Posterior vena cava (tissue), 2 donors: Measurements from ENCODE around the gene LYST. TPM values are rescaled to one million over a fixed set of nuclear protein-coding genes. Genes with fewer than 3 reads are reported as not detected.
"Not testable (repeated sequence)": the region's sequence is repeated elsewhere in the genome, so short reads cannot be mapped to it uniquely, and the experiment has no call there.

Experiments
- DNase-seq: peaks from one replicate; pipeline ENCODE4 v3.0.0-alpha.2; 2020; ENCODE audit warnings: low spot score
- intact Hi-C, 2 donors: fragments of 100-400 bp; cut with DNase I; formaldehyde crosslinking; loops; one replicate each; pipeline versions ENCODE4 v1.14.1 to v1.14.2; 2022 to 2023
- total RNA-seq, 2 donors: library from RNA; stranded (reverse); fragmentation: NEBNext Ultra II Directional; extraction: Animal tissue kit (Norgen Biotek cat#: 25700); gene quantifications; one replicate each; pipeline ENCODE4 v1.2.1, GENCODE V29; 2021
- donor health status: DM: yes; HTN: yes; CAD: no.
- donor health status: DM: yes; HTN: yes; CAD: no.

Gene LYST
- total RNA-seq, 2 donors from 2014 or later = 51.2 to 53.5 TPM

- intact Hi-C loops = no loop called here
- DNase-seq = no peak
Observed at GRCh38 chr1:235832011-235832410, 34.7 kb downstream of the LYST start.

GRCh38 chr1:235831148-235831547, 35.6 kb downstream of the LYST start:
- no peak for DNase-seq
- intact Hi-C loops = no loop called here

DNA sequence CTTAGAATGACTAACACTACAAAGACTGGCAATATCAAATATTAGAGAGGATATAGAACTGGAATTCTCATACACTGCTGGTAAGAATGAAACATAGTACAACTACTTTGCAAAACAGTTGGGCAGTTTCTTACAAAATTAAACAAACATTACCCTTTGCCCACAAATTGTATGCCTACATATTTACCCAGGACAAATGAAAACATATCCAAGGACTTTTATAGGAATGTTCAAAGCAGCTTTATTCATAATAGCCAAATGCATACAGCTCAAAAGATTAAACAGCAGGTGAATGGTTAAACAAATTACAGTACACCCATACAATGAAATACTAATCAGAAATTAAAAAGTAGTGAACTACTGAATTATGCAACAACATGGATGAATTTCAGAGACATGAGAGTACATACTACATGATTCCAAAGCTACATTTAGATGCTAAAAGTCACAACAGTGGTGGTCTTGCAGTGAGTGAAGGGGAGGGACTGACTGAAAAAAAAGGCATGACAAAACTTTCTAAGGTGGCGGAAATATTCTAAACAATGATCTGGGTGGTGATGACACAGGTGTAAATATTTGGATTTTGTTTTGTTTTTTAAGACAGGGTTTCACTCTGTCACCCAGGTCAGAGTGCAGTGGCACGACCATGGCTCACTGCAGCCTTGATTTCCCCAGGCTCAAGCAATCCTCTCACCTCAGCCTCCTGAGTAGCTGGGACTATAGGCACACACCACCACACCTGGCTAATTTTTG, 40.4 kb downstream of the LYST start:
- intact Hi-C loops = no loop called here
- DNase-seq = no peak

DNA sequence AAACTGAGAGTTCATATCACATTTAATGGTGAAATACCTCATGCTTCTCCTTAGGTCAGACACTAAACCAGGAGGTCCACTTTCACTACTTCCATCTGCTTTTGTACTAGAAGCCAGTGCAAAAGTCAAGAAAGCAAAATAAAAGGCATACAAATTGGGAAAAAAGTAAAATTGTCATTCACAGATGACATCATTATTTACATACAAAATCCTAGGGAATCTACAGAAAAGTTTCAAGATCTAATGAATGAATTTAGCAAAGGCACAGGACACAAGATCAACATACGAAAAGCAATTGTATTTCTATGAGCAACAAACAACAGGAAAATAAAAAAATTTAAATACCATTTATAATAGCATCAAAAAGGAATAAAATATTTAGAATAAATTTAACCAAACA, 41.5 kb downstream of the LYST start:
- intact Hi-C loops = no loop called here
- no peak for DNase-seq

- intact Hi-C loops = no loop called here
- DNase-seq = no peak
Observed at GRCh38 chr1:235823684-235824083, 43.0 kb downstream of the LYST start.

DNA sequence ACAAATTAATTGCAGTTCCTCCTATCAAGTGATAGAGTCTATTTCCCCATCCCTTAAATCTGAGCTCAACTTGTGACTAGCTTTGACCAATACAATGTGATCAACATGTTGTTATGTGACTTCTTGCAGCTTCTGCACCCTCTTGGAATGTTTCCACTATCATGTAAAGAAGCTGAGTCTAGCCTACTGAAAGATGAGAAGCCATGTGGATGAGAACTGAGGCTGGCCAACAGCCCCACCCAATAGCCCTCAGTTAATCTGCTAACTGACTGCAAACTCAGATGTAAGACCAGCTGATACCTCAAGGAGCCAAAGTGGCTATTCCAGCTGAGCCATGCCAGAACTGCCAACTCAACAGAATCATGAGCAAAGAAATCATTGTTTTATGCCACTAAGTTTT, 44.0 kb downstream of the LYST start:
- DNase-seq = no peak
- intact Hi-C loops = no loop called here

- DNase-seq = no peak
- intact Hi-C loops = no loop called here
Observed at GRCh38 chr1:235821361-235821981, 45.2 kb downstream of the LYST start.

DNA sequence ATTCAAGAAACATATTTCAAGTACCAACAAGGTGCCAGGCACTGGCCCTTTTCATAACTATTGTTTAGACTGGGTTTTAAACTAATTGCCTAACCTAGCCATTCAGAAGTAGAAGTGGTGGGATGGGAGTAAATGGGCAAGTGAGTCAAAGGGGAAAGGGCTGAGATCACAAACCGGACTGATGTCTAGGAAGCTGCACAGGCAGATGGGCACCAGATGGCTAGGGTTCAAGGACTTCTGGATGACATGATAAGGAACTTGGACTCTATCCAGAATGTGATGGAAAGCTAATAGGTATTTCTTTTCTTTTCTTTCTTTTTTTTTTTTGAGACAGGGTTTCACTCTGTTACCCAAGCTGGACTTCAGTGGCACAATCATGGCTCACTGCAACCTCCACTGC, 46.6 kb downstream of the LYST start:
- intact Hi-C loops = no loop called here
- DNase-seq = no peak

- no peak for DNase-seq
- intact Hi-C loops = no loop called here
Observed at GRCh38 chr1:235818632-235819136, 48.0 kb downstream of the LYST start.

DNA sequence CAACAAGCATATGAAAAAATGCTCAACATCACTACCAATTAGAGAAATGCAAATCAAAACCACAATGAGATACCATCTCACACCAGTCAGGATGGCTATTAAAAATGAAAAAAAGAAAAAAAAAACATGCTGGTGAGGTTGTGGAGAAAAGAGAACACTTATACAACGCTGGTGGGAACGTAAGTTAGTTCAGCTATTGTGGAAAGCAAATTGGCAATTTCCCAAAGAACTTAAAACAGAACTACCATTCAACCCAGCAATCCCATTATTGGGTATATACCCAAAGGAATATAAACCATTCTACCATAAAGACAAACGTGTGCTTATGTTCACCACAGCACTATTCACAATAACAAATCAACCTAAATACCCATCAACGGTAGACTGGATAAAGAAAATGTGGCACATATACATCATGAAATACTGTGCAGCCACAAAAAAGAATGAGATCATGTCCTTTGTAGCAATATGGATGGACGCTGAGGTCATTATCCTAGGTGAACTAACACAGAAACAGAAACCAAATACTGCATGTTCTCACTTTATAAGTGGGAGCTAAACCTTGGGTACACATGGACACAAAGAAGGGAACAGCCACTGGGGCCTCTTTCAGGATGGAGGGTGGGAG, 49.5 kb downstream of the LYST start:
- intact Hi-C loops = no loop called here
- DNase-seq = no peak

DNA sequence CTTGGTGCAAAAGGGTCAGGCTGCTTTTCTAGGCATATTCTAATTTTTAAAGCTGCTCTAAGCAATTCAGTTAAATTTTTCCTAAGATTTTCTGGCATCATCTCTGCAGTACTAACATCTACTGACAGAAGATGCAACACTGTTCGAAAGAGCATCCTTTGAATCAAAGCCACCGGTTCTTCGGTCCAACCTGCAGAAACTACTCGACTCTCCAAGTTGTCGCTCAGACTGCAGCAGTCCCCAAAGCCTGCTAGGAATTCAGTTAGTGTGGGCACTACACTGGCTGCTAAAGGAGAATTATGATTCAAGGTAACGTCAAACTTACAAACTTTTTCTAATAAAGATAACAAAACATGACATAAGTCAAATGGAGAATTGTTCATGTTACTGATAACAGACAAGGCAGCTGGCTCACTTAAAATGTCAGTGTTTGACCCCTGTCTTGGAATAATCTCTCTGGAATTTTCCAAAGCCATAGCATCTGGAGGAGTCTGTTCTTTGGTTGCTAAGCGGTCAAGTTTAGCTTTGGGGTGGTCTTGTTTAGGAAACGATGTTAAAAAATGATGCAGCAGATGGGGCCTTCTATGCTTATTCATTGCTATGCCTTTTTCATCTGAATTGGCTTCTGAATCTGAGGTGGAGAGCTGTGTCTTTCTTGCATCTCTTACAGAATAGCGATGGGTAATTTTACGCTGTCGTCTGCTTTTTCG, 56.9 kb downstream of the LYST start:
- no peak for DNase-seq
- intact Hi-C loops = no loop called here

- intact Hi-C loops = no loop called here
- DNase-seq = no peak
Observed at GRCh38 chr1:235808223-235808622, 58.5 kb downstream of the LYST start.

DNA sequence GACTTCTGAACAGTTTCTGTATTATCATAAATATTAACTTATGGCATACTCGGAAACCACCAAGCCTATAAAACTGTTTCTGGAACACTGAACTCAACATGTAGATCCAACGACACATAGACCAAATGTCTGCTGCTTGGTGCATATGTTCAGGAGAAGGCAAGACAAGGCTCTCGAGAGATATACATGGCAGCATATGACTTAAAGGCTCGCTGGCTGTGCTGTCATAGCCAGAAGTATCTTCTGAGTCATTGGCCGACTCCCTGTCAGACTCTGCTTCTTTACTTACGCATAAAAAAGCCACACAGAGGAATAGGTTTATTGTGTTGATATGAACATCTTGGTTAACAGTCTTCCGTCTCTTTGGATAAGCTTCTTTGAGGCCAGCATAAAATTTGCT, 60.6 kb downstream of the LYST start:
- no peak for DNase-seq
- intact Hi-C loops = no loop called here

DNA sequence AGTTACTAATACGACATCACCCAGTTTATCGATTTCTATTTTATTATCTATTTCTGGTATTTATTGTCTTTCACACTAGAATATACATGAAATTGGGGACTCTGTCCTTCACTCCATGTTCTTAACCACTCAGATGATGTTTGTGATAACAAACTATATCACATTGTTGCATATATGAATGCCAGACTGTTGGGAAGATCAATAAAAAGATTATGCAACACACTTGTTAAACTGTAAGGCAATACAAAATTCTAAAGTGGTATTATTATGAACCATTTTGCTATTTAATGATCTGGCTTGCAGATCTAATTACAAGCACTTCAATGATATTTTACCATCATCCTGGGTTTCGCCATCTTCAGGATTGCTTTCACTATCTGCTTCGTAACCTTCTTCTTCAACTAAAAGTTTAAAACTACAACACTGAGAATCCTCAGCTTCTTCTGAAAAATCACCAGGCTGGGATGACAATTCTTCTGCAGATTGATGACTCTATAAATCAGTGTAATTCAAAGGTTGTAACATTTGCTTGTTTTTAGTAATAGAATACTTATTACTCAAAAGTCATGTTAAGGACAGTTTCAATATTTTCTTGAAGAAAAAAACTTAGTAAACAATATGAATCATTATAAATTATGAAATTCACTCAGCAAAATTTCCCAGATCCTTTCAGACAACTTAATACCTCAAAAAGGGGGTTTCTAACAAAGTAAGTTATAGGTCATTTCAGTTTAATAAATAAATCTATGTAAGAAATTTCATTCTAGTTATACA, 63.9 kb downstream of the LYST start:
- no peak for DNase-seq
- intact Hi-C loops = no loop called here

DNA sequence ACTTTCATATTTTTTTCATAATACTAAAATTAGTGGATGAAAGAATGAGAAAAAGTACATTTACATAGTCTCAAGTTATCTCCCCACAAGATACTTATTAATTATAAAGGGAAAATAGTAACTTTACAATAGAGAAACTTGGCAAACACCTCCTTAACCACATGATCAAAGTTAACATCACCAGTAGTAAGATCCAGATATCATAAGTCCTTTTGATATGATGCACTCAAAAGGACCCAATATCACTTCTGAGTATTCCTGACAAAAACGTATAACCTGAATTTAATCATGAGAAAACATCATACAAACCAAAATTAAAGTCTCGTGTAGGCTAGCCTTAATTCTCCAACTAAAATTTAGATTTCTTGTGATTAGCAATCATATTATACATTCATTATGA, 67.4 kb downstream of the LYST start:
- no peak for DNase-seq
- intact Hi-C loops = no loop called here

GRCh38 chr1:235791532-235792060, 75.1 kb downstream of the LYST start:
- DNase-seq = no peak
- intact Hi-C loops = no loop called here

GRCh38 chr1:235790123-235790522, 76.6 kb downstream of the LYST start:
- DNase-seq = no peak
- intact Hi-C loops = no loop called here

- DNase-seq, intact Hi-C loops: not testable (repeated sequence)
Observed at GRCh38 chr1:235786227-235786898, 80.3 kb downstream of the LYST start.

DNA sequence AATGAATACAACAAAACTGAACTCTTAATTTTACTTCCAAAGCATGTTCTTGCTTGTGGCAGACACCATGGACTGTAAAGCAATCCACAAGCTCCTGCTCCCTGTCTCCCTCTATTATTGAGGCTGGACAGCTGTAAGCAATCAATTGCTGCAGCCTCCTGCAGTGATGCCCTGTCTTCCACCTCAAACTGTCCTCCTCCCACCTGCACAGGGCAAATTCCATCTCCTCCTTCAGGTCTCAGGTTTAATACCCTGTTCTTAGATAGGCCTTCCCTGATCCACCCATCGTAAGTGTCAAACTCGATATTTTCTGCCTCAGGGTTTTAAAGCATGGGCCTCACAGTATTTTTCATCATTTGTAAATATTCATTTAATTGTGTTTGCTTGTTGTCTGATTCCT, 81.8 kb downstream of the LYST start:
- no peak for DNase-seq
- intact Hi-C loops = no loop called here
